Measurements from ENCODE around the gene DGUOK.

The DGUOK gene

GRCh38 chr2:73918856-73919255 lies 7.8 kb upstream of the DGUOK start:
- Histone ChIP-seq H2AFZ (ENCODE audit: low read length) (no peak overlapping the region), H3K9me2 (ENCODE audit: low read depth, low read length) (no peaks in the 10 kb centered on the region), H3K27ac (ENCODE audit: low read depth, low read length, poor library complexity, severe bottlenecking) (no peak overlapping the region), H3K36me3 (ENCODE audit: insufficient read depth, low read length) (no peaks in the 10 kb centered on the region), H3K4me3 (ENCODE audit: low read depth, low read length, poor library complexity, severe bottlenecking) (no peak overlapping the region), H3K4me1 (ENCODE audit: insufficient read depth, low read length, severe bottlenecking) (no peaks in the 10 kb centered on the region), H3K4me2 (ENCODE audit: low read length) (no peak overlapping the region), H3K79me2 (ENCODE audit: insufficient read depth, low read length) (no peaks in the 10 kb centered on the region), H4K20me1 (ENCODE audit: insufficient read depth, low read length) (no peaks in the 10 kb centered on the region), H3K27me3 (ENCODE audit: insufficient read depth, low read length) (no peaks in the 10 kb centered on the region), H3K9me3 (ENCODE audit: low read length) (no peaks in the 10 kb centered on the region), H3K9ac (ENCODE audit: low read length) (no peak overlapping the region), H3F3A (ENCODE audit: insufficient read depth, low read length) (no peaks in the 10 kb centered on the region)
- TF ChIP-seq EZH2 (IDR thresholded peaks at IDR 0.05; ENCODE audit: borderline replicate concordance, low read length) (no peak), CTCF (IDR thresholded peaks at IDR 0.05; ENCODE audit: low read length) (no peak)

- TF ChIP-seq CTCF (IDR thresholded peaks at IDR 0.05; ENCODE audit: low read length) (no peak), EZH2 (IDR thresholded peaks at IDR 0.05; ENCODE audit: borderline replicate concordance, low read length) (no peak)
- no peaks in the 10 kb centered on the region for H3K79me2 ChIP-seq (ENCODE audit: insufficient read depth, low read length)
- no peaks in the 10 kb centered on the region for H4K20me1 ChIP-seq (ENCODE audit: insufficient read depth, low read length)
- no peak overlapping the region for H2AFZ ChIP-seq (ENCODE audit: low read length)
- no peaks in the 10 kb centered on the region for H3K4me1 ChIP-seq (ENCODE audit: insufficient read depth, low read length, severe bottlenecking)
- H3K4me3 ChIP-seq (ENCODE audit: low read depth, low read length, poor library complexity, severe bottlenecking) = no peak overlapping the region
- no peaks in the 10 kb centered on the region for H3K9me2 ChIP-seq (ENCODE audit: low read depth, low read length)
- H3F3A ChIP-seq (ENCODE audit: insufficient read depth, low read length) = no peaks in the 10 kb centered on the region
- no peaks in the 10 kb centered on the region for H3K27me3 ChIP-seq (ENCODE audit: insufficient read depth, low read length)
- H3K27ac ChIP-seq (ENCODE audit: low read depth, low read length, poor library complexity, severe bottlenecking) = no peak overlapping the region
- H3K4me2 ChIP-seq (ENCODE audit: low read length) = no peak overlapping the region
- H3K9me3 ChIP-seq (ENCODE audit: low read length) = no peaks in the 10 kb centered on the region
- H3K36me3 ChIP-seq (ENCODE audit: insufficient read depth, low read length) = no peaks in the 10 kb centered on the region
- no peak overlapping the region for H3K9ac ChIP-seq (ENCODE audit: low read length)
Measured at GRCh38 chr2:73919596-73920228, 7.0 kb upstream of the DGUOK start.

GRCh38 chr2:73920577-73921545 lies 5.8 kb upstream of the DGUOK start:
- Histone ChIP-seq H3K9me3 (ENCODE audit: low read length) (no peaks in the 10 kb centered on the region), H3K9me2 (ENCODE audit: low read depth, low read length) (no peaks in the 10 kb centered on the region), H3K27me3 (ENCODE audit: insufficient read depth, low read length) (no peaks in the 10 kb centered on the region), H3K4me3 (ENCODE audit: low read depth, low read length, poor library complexity, severe bottlenecking) (no peak overlapping the region), H3K36me3 (ENCODE audit: insufficient read depth, low read length) (no peaks in the 10 kb centered on the region), H4K20me1 (ENCODE audit: insufficient read depth, low read length) (no peaks in the 10 kb centered on the region), H3F3A (ENCODE audit: insufficient read depth, low read length) (no peaks in the 10 kb centered on the region), H3K79me2 (ENCODE audit: insufficient read depth, low read length) (no peaks in the 10 kb centered on the region), H2AFZ (ENCODE audit: low read length) (no peak overlapping the region), H3K9ac (ENCODE audit: low read length) (no peak overlapping the region), H3K4me1 (ENCODE audit: insufficient read depth, low read length, severe bottlenecking) (no peaks in the 10 kb centered on the region), H3K27ac (ENCODE audit: low read depth, low read length, poor library complexity, severe bottlenecking) (no peak overlapping the region), H3K4me2 (ENCODE audit: low read length) (no peak overlapping the region)
- TF ChIP-seq EZH2 (IDR thresholded peaks at IDR 0.05; ENCODE audit: borderline replicate concordance, low read length) (no peak), CTCF (IDR thresholded peaks at IDR 0.05; ENCODE audit: low read length) (peak; percentile 29; the same call in 1 of the 2 replicates)

Data from OCI-LY1 (cell line).